Neural crest cell (in vitro differentiated cells): ENCODE results near the gene CLDND1. TPM values are rescaled to one million over a fixed set of nuclear protein-coding genes. Genes with fewer than 3 reads are reported as not detected.

Source experiments
- DNase-seq: peaks from one replicate; pipeline ENCODE4 v3.0.0; 2021; ENCODE audit warnings: low read depth, mixed read lengths, low spot score
- H3K27ac Mint-ChIP-seq: one replicate; pipeline ENCODE4 v1.8.0; 2021; ENCODE audit warnings: mild to moderate bottlenecking, mixed read lengths; ENCODE audit not compliant: unreplicated experiment
- H3K27me3 Mint-ChIP-seq: 2 replicates; pipeline ENCODE4 v1.8.0; 2021; ENCODE audit warnings: low read depth, mild to moderate bottlenecking, mixed read lengths
- H3K36me3 Mint-ChIP-seq: 2 replicates; pipeline ENCODE4 v1.8.0; 2021; ENCODE audit warnings: low read depth, mild to moderate bottlenecking, mixed read lengths
- H3K4me1 Mint-ChIP-seq: 2 replicates; pipeline ENCODE4 v1.8.0; 2021; ENCODE audit warnings: mixed read lengths
- H3K4me3 Mint-ChIP-seq: one replicate; pipeline ENCODE4 v1.8.0; 2021; ENCODE audit warnings: mild to moderate bottlenecking, mixed read lengths
- H3K9me3 Mint-ChIP-seq: 2 replicates; pipeline ENCODE4 v1.8.0; 2021; ENCODE audit warnings: mixed read lengths
- CTCF ChIP-seq: fragments of 200-600 bp; sonication (generic); conservative IDR thresholded peaks from 2 replicates; pipeline ENCODE4 v1.5.0; 2021; ENCODE audit warnings: antibody characterized with exemption, mild to moderate bottlenecking
- total RNA-seq: library from RNA; stranded (reverse); gene quantifications from 2 replicates; pipeline ENCODE4 v1.2.1, GENCODE V29; 2021

The CLDND1 gene
- total RNA-seq, 1 donor from 2014 or later, result 102 TPM

- H3K27ac Mint-ChIP-seq, result no peak overlapping the region
- no peaks in the 10 kb centered on the region for H3K36me3 Mint-ChIP-seq
- H3K4me3 Mint-ChIP-seq, result no peak overlapping the region
- H3K9me3 Mint-ChIP-seq, result no peaks in the 10 kb centered on the region
- no peak for DNase-seq
- peaks cover 5% of the 10 kb centered on the region for H3K27me3 Mint-ChIP-seq
- H3K4me1 Mint-ChIP-seq, result no peaks in the 10 kb centered on the region
- no peak for TF ChIP-seq CTCF
Observed at GRCh38 chr3:98553753-98554152, 31.1 kb upstream of the CLDND1 start.

GRCh38 chr3:98553021-98553563, 30.4 kb upstream of the CLDND1 start:
- H3K9me3 Mint-ChIP-seq, result no peaks in the 10 kb centered on the region
- H3K36me3 Mint-ChIP-seq, result no peaks in the 10 kb centered on the region
- no peaks in the 10 kb centered on the region for H3K4me1 Mint-ChIP-seq
- no peak for DNase-seq
- no peak overlapping the region for H3K4me3 Mint-ChIP-seq
- peaks cover 5% of the 10 kb centered on the region for H3K27me3 Mint-ChIP-seq
- H3K27ac Mint-ChIP-seq, result no peak overlapping the region
- no peak for TF ChIP-seq CTCF

GRCh38 chr3:98552232-98553020, 29.7 kb upstream of the CLDND1 start:
- Mint-ChIP-seq H3K4me3 (no peak overlapping the region), H3K36me3 (no peaks in the 10 kb centered on the region), H3K9me3 (no peaks in the 10 kb centered on the region), H3K4me1 (no peaks in the 10 kb centered on the region), H3K27me3 (peaks cover 1% of the 10 kb centered on the region), H3K27ac (no peak overlapping the region)
- no peak for DNase-seq
- no peak for TF ChIP-seq CTCF

- Mint-ChIP-seq H3K36me3 (no peaks in the 10 kb centered on the region), H3K4me1 (no peaks in the 10 kb centered on the region), H3K27ac (no peak overlapping the region), H3K27me3 (no peaks in the 10 kb centered on the region), H3K4me3 (no peak overlapping the region), H3K9me3 (no peaks in the 10 kb centered on the region)
- no peak for DNase-seq
- no peak for TF ChIP-seq CTCF
Observed at GRCh38 chr3:98551754-98552153, 29.1 kb upstream of the CLDND1 start.

GRCh38 chr3:98551236-98551635, 28.5 kb upstream of the CLDND1 start:
- Mint-ChIP-seq H3K36me3 (no peaks in the 10 kb centered on the region), H3K4me3 (no peak overlapping the region), H3K27me3 (no peaks in the 10 kb centered on the region), H3K4me1 (no peaks in the 10 kb centered on the region), H3K9me3 (no peaks in the 10 kb centered on the region), H3K27ac (no peak overlapping the region)
- no peak for TF ChIP-seq CTCF
- no peak for DNase-seq
